T-helper 2 cell treated with Interferon-gamma antibody and Interleukin-4, amounts not matched to agents 5 μg/mL and 100 μg/mL, for 36 hours (primary cell): ENCODE data around the gene FAM111A.

Source experiments
- DNase-seq: peaks from one replicate; pipeline ENCODE4 v3.0.0; 2021; ENCODE audit warnings: low spot score
- H3K27ac Mint-ChIP-seq: one replicate; pipeline ENCODE4 v1.8.0; 2021; ENCODE audit warnings: mild to moderate bottlenecking, mixed read lengths
- H3K27me3 Mint-ChIP-seq: one replicate; pipeline ENCODE4 v1.8.0; 2021; ENCODE audit warnings: low read depth, mixed read lengths
- H3K36me3 Mint-ChIP-seq: one replicate; pipeline ENCODE4 v1.8.0; 2021; ENCODE audit warnings: low read depth, mixed read lengths
- H3K4me1 Mint-ChIP-seq: one replicate; pipeline ENCODE4 v1.8.0; 2021; ENCODE audit warnings: low read depth, mixed read lengths
- H3K4me3 Mint-ChIP-seq: one replicate; pipeline ENCODE4 v1.8.0; 2022; ENCODE audit warnings: mild to moderate bottlenecking, moderate library complexity, mixed read lengths
- H3K9me3 Mint-ChIP-seq: one replicate; pipeline ENCODE4 v1.8.0; 2021; ENCODE audit warnings: mixed read lengths

Gene FAM111A

GRCh38 chr11:59180168-59180776, 37.6 kb downstream of the FAM111A start:
- H3K27ac Mint-ChIP-seq: no peak overlapping the region
- no peaks in the 10 kb centered on the region for H3K9me3 Mint-ChIP-seq
- no peaks in the 10 kb centered on the region for H3K36me3 Mint-ChIP-seq
- H3K4me1 Mint-ChIP-seq: no peaks in the 10 kb centered on the region
- H3K27me3 Mint-ChIP-seq: peaks cover 19% of the 10 kb centered on the region
- DNase-seq: no peak
- no peak overlapping the region for H3K4me3 Mint-ChIP-seq

- no peak overlapping the region for H3K4me3 Mint-ChIP-seq
- no peak for DNase-seq
- peaks cover 14% of the 10 kb centered on the region for H3K27me3 Mint-ChIP-seq
- H3K9me3 Mint-ChIP-seq: no peaks in the 10 kb centered on the region
- no peaks in the 10 kb centered on the region for H3K4me1 Mint-ChIP-seq
- H3K36me3 Mint-ChIP-seq: no peaks in the 10 kb centered on the region
- no peak overlapping the region for H3K27ac Mint-ChIP-seq
These were observed 38.3 kb downstream of the FAM111A start for GRCh38 chr11:59180907-59181306.

- Mint-ChIP-seq H3K9me3 (no peaks in the 10 kb centered on the region), H3K4me3 (no peak overlapping the region)
These were observed 39.2 kb downstream of the FAM111A start for GRCh38 chr11:59181746-59182456.

GRCh38 chr11:59182457-59183151, 39.9 kb downstream of the FAM111A start:
- DNase-seq: no peak
- Mint-ChIP-seq H3K27me3 (peaks cover 7% of the 10 kb centered on the region), H3K4me3 (no peak overlapping the region), H3K9me3 (no peaks in the 10 kb centered on the region), H3K36me3 (no peaks in the 10 kb centered on the region), H3K4me1 (no peaks in the 10 kb centered on the region), H3K27ac (no peak overlapping the region)

More at GRCh38 chr11:59181746-59182456, 39.2 kb downstream of the FAM111A start:
- Mint-ChIP-seq H3K27me3 (peaks cover 13% of the 10 kb centered on the region), H3K4me1 (no peaks in the 10 kb centered on the region), H3K36me3 (no peaks in the 10 kb centered on the region), H3K27ac (no peak overlapping the region)
- no peak for DNase-seq

- Mint-ChIP-seq H3K4me1 (no peaks in the 10 kb centered on the region), H3K27ac (no peak overlapping the region), H3K9me3 (no peaks in the 10 kb centered on the region), H3K27me3 (peaks cover 2% of the 10 kb centered on the region), H3K4me3 (no peak overlapping the region), H3K36me3 (no peaks in the 10 kb centered on the region)
- no peak for DNase-seq
These were observed 41.1 kb downstream of the FAM111A start for GRCh38 chr11:59183771-59184170.

GRCh38 chr11:59184691-59185339, 42.2 kb downstream of the FAM111A start:
- no peak overlapping the region for H3K4me3 Mint-ChIP-seq
- H3K9me3 Mint-ChIP-seq: no peaks in the 10 kb centered on the region
- no peaks in the 10 kb centered on the region for H3K4me1 Mint-ChIP-seq
- H3K36me3 Mint-ChIP-seq: no peaks in the 10 kb centered on the region
- H3K27ac Mint-ChIP-seq: no peak overlapping the region
- no peak for DNase-seq
- peaks cover 2% of the 10 kb centered on the region for H3K27me3 Mint-ChIP-seq

GRCh38 chr11:59185386-59185945, 42.8 kb downstream of the FAM111A start:
- H3K4me3 Mint-ChIP-seq: no peak overlapping the region
- no peak for DNase-seq

GRCh38 chr11:59186130-59186594, 43.5 kb downstream of the FAM111A start:
- H3K9me3 Mint-ChIP-seq: no peaks in the 10 kb centered on the region
- peak; percentile 16 for DNase-seq
- H3K4me1 Mint-ChIP-seq: no peaks in the 10 kb centered on the region
- H3K27me3 Mint-ChIP-seq: peaks cover 5% of the 10 kb centered on the region
- H3K27ac Mint-ChIP-seq: no peak overlapping the region
- H3K4me3 Mint-ChIP-seq: no peak overlapping the region
- H3K36me3 Mint-ChIP-seq: no peaks in the 10 kb centered on the region

More at GRCh38 chr11:59185386-59185945, 42.8 kb downstream of the FAM111A start:
- H3K36me3 Mint-ChIP-seq: no peaks in the 10 kb centered on the region
- no peaks in the 10 kb centered on the region for H3K9me3 Mint-ChIP-seq
- no peak overlapping the region for H3K27ac Mint-ChIP-seq
- H3K4me1 Mint-ChIP-seq: no peaks in the 10 kb centered on the region
- H3K27me3 Mint-ChIP-seq: peaks cover 2% of the 10 kb centered on the region

- Mint-ChIP-seq H3K27me3 (peaks cover 5% of the 10 kb centered on the region), H3K4me3 (no peak overlapping the region), H3K4me1 (no peaks in the 10 kb centered on the region), H3K27ac (no peak overlapping the region), H3K9me3 (no peaks in the 10 kb centered on the region), H3K36me3 (no peaks in the 10 kb centered on the region)
- no peak for DNase-seq
These were observed 44.4 kb downstream of the FAM111A start for GRCh38 chr11:59187035-59187434.

- Mint-ChIP-seq H3K4me3 (no peak overlapping the region), H3K9me3 (no peaks in the 10 kb centered on the region), H3K27me3 (peaks cover 5% of the 10 kb centered on the region), H3K36me3 (no peaks in the 10 kb centered on the region), H3K27ac (no peak overlapping the region), H3K4me1 (no peaks in the 10 kb centered on the region)
- no peak for DNase-seq
These were observed 44.9 kb downstream of the FAM111A start for GRCh38 chr11:59187587-59187986.

GRCh38 chr11:59188954-59189353, 46.3 kb downstream of the FAM111A start:
- Mint-ChIP-seq H3K4me3 (no peak overlapping the region), H3K27ac (no peak overlapping the region), H3K9me3 (no peaks in the 10 kb centered on the region), H3K36me3 (no peaks in the 10 kb centered on the region), H3K27me3 (peaks cover 2% of the 10 kb centered on the region), H3K4me1 (no peaks in the 10 kb centered on the region)
- no peak for DNase-seq

GRCh38 chr11:59189986-59190385, 47.3 kb downstream of the FAM111A start:
- Mint-ChIP-seq H3K4me3 (no peak overlapping the region), H3K27me3 (peaks cover 2% of the 10 kb centered on the region), H3K36me3 (no peaks in the 10 kb centered on the region), H3K27ac (no peak overlapping the region), H3K4me1 (no peaks in the 10 kb centered on the region), H3K9me3 (no peaks in the 10 kb centered on the region)
- no peak for DNase-seq

- Mint-ChIP-seq H3K4me1 (no peaks in the 10 kb centered on the region), H3K4me3 (no peak overlapping the region), H3K27ac (no peak overlapping the region), H3K27me3 (peaks cover 5% of the 10 kb centered on the region), H3K9me3 (no peaks in the 10 kb centered on the region), H3K36me3 (no peaks in the 10 kb centered on the region)
- no peak for DNase-seq
These were observed 48.4 kb downstream of the FAM111A start for GRCh38 chr11:59191095-59191494.
